ENCODE data around the gene CWC27.

GRCh38 chr5:64979531-64979930 is 210.8 kb downstream of the CWC27 start:
- TF ChIP-seq PRDM4 (tag by site-specific recombination; IDR thresholded peaks at IDR 0.05) = no peak
- no peak for TF ChIP-seq ZNF133 (tag by site-specific recombination; IDR thresholded peaks at IDR 0.05)
- no peak for TF ChIP-seq ZNF571 (tag by site-specific recombination; IDR thresholded peaks at IDR 0.05)
- no peak for TF ChIP-seq ZNF292 (tag by site-specific recombination; IDR thresholded peaks at IDR 0.05; ENCODE audit: borderline replicate concordance, low read depth)
- TF ChIP-seq ZNF785 (tag by site-specific recombination; IDR thresholded peaks at IDR 0.05) = no peak
- no peak for TF ChIP-seq PATZ1 (tag by site-specific recombination; IDR thresholded peaks at IDR 0.05)
- no peak for TF ChIP-seq CTCF (tag by site-specific recombination; IDR thresholded peaks at IDR 0.05)
- no peak for TF ChIP-seq ZBTB10 (tag by site-specific recombination; IDR thresholded peaks at IDR 0.05)
- no peak for TF ChIP-seq YY1 (tag by site-specific recombination; IDR thresholded peaks at IDR 0.05)
- TF ChIP-seq ZNF26 (tag by site-specific recombination; IDR thresholded peaks at IDR 0.05) = no peak
- no peak for TF ChIP-seq ZNF121 (tag by site-specific recombination; IDR thresholded peaks at IDR 0.05)
